A549 (cell line): ENCODE results near the gene RCSD1. TPM values are rescaled to one million over a fixed set of nuclear protein-coding genes. Genes with fewer than 3 reads are reported as not detected.

ENCODE experiments used
- ATAC-seq, 2 experiments: fragments of 200-7000 bp in 1 of 2; fragments of >200 bp in 1 of 2; cut with Nextera tagmentation in 1 of 2; cut with Tn5 transposase in 1 of 2; 3 replicates each; pipeline versions ENCODE4 v1.8.0 to v1.9.1; 2018 to 2020; ENCODE audit warnings: mild to moderate bottlenecking in 1 of 2, moderate library complexity in 1 of 2
- CTCF ChIA-PET: fragments of 300-600 bp; sonication (Branson Sonifier 250); formaldehyde crosslinking; extraction: SDS; loops from one replicate; lab custom pipeline; 2021; ENCODE audit warnings: antibody characterized with exemption, inconsistent platforms; lab: Yijun Ruan, JAX
- POLR2A ChIA-PET: fragments of 350-600 bp; formaldehyde crosslinking; extraction: SDS; loops from one replicate; lab custom pipeline; 2021; ENCODE audit warnings: antibody characterized with exemption, inconsistent platforms; lab: Yijun Ruan, JAX
- DNase-seq, 2 experiments: peaks; one replicate each; pipeline versions ENCODE4 v3.0.0 to v3.0.0-alpha.2; 2011 to 2016; ENCODE audit warnings: low read depth in 1 of 2, low spot score in 1 of 2
- FAIRE-seq: peaks from 2 replicates; lab custom pipeline; 2011; peaks lifted over from hg19 to GRCh38; lab: Jason Lieb, UNC
- H3K27ac ChIP-seq, 2 experiments: fragments of >200 bp; sonication (Bioruptor Twin); formaldehyde crosslinking; 3 replicates each; pipeline ENCODE4 v1.5.1; 2016 to 2017
- H3K4me1 ChIP-seq: fragments of >200 bp; sonication (Bioruptor Twin); formaldehyde crosslinking; 3 replicates; pipeline ENCODE4 v1.6.1; 2016
- H3K4me2 ChIP-seq: fragments of >200 bp; sonication (Bioruptor Twin); formaldehyde crosslinking; 3 replicates; pipeline ENCODE4 v1.6.1; 2016
- H3K4me3 ChIP-seq: fragments of >200 bp; sonication (Bioruptor Twin); formaldehyde crosslinking; 3 replicates; pipeline ENCODE4 v1.5.1; 2016
- H3K9me3 ChIP-seq: fragments of >200 bp; sonication (Bioruptor Twin); formaldehyde crosslinking; 3 replicates; pipeline ENCODE4 v1.6.1; 2016
- BCL3 ChIP-seq: fragments of >200 bp; sonication (Bioruptor Twin); formaldehyde crosslinking; IDR thresholded peaks from 3 replicates; pipeline ENCODE4 v1.6.1; 2016
- CEBPB ChIP-seq, 2 experiments: fragments of >200 bp in 1 of 2; sonication (Bioruptor Twin) in 1 of 2; formaldehyde crosslinking in 1 of 2; IDR thresholded peaks; 2 replicates each; pipeline ENCODE4 v1.6.1; 2012 to 2016
- CHD2 ChIP-seq: fragments of 150-350 bp; IDR thresholded peaks from 2 replicates; pipeline ENCODE4 v1.6.1; 2014; ENCODE audit warnings: low read length; ENCODE audit not compliant: partially characterized antibody
- CHD4 ChIP-seq: fragments of 200-600 bp; sonication (generic); IDR thresholded peaks from 2 replicates; pipeline ENCODE4 v1.6.1; 2016; ENCODE audit warnings: antibody characterized with exemption, mild to moderate bottlenecking, borderline replicate concordance
- EHF ChIP-seq: fragments of 250-450 bp; sonication (Bioruptor Pico); IDR thresholded peaks from 2 replicates; pipeline ENCODE4 v1.5.0; 2020; ENCODE audit warnings: mild to moderate bottlenecking
- EHMT2 ChIP-seq: fragments of 200-600 bp; sonication (generic); IDR thresholded peaks from 2 replicates; pipeline ENCODE4 v1.6.1; 2016; ENCODE audit warnings: antibody characterized with exemption, low read depth, mild to moderate bottlenecking, moderate library complexity
- ELK1 ChIP-seq: fragments of 150-350 bp; IDR thresholded peaks from 2 replicates; pipeline ENCODE4 v1.6.1; 2014; ENCODE audit warnings: low read depth, mild to moderate bottlenecking, low read length
- FOSL2 ChIP-seq, 2 experiments: fragments of 450-650 bp in 1 of 2; fragments of >200 bp in 1 of 2; sonication (Bioruptor Twin) in 1 of 2; formaldehyde crosslinking; IDR thresholded peaks; 2 replicates each; pipeline versions ENCODE4 v1.5.0 to v1.6.1; 2016 to 2020; ENCODE audit warnings: mild to moderate bottlenecking in 1 of 2, moderate library complexity in 1 of 2
- FOXS1 ChIP-seq: fragments of 250-450 bp; sonication (Bioruptor Pico); IDR thresholded peaks from 2 replicates; pipeline ENCODE4 v1.5.0; 2020; ENCODE audit warnings: mild to moderate bottlenecking, moderate library complexity
- HDAC2 ChIP-seq: fragments of 200-600 bp; sonication (generic); IDR thresholded peaks from 2 replicates; pipeline ENCODE4 v1.6.1; 2016
- HEYL ChIP-seq: fragments of 250-450 bp; sonication (Bioruptor Pico); IDR thresholded peaks from 2 replicates; pipeline ENCODE4 v1.8.0; 2021; ENCODE audit warnings: mild to moderate bottlenecking, moderate library complexity
- JUN ChIP-seq, 2 experiments: fragments of >200 bp; sonication (Bioruptor Twin); formaldehyde crosslinking; IDR thresholded peaks; 2 replicates in 1 of 2; 3 replicates in 1 of 2; pipeline ENCODE4 v1.6.1; 2016 to 2017
- JUNB ChIP-seq: fragments of >200 bp; sonication (Bioruptor Twin); formaldehyde crosslinking; IDR thresholded peaks from 2 replicates; pipeline ENCODE4 v1.6.1; 2016
- KDM5A ChIP-seq: fragments of 200-600 bp; sonication (generic); IDR thresholded peaks from 2 replicates; pipeline ENCODE4 v1.6.1; 2016; ENCODE audit warnings: antibody characterized with exemption, mild to moderate bottlenecking
- NR3C1 ChIP-seq: fragments of >200 bp; sonication (Bioruptor Twin); formaldehyde crosslinking; IDR thresholded peaks from 3 replicates; pipeline ENCODE4 v1.6.1; 2017
- PHF8 ChIP-seq: fragments of 200-600 bp; sonication (generic); IDR thresholded peaks from 2 replicates; pipeline ENCODE4 v1.6.1; 2016; ENCODE audit warnings: low read depth, mild to moderate bottlenecking, antibody characterized with exemption, moderate library complexity, borderline replicate concordance
- POLR2AphosphoS2 ChIP-seq: conservative IDR thresholded peaks from 2 replicates; pipeline ENCODE4 v1.6.1; 2012; ENCODE audit warnings: low read length, improper control_type of control experiment, inconsistent platforms
- RAD21 ChIP-seq, 2 experiments: fragments of >200 bp in 1 of 2; sonication (Bioruptor Twin) in 1 of 2; formaldehyde crosslinking in 1 of 2; IDR thresholded peaks in 1 of 2; conservative IDR thresholded peaks in 1 of 2; 2 replicates in 1 of 2; 3 replicates in 1 of 2; pipeline ENCODE4 v1.6.1; 2012 to 2018; ENCODE audit warnings: inconsistent platforms in 1 of 2
- REST ChIP-seq: fragments of 200-600 bp; sonication (generic); IDR thresholded peaks from 2 replicates; pipeline ENCODE4 v1.6.1; 2016; ENCODE audit warnings: antibody characterized with exemption, mild to moderate bottlenecking, moderate library complexity
- RNF2 ChIP-seq: fragments of 200-600 bp; sonication (generic); IDR thresholded peaks from 2 replicates; pipeline ENCODE4 v1.6.1; 2016; ENCODE audit warnings: low read depth, mild to moderate bottlenecking, antibody characterized with exemption, moderate library complexity, borderline replicate concordance
- TP53 ChIP-seq: fragments of 250-450 bp; sonication (Bioruptor Pico); IDR thresholded peaks from 2 replicates; pipeline ENCODE4 v1.5.0; 2021; ENCODE audit warnings: mild to moderate bottlenecking, moderate library complexity
- USF2 ChIP-seq: fragments of 450-650 bp; IDR thresholded peaks from 2 replicates; pipeline ENCODE4 v1.6.1; 2014; ENCODE audit warnings: antibody characterized with exemption
- WGBS: methylation state at CpG from one replicate; pipeline ENCODE4 v1.1.6; 2017; ENCODE audit errors: missing lambda C conversion rate; 5-methylcytosine and 5-hydroxymethylcytosine counted together
- polyA plus RNA-seq, 4 experiments: library from polyadenylated mRNA; depleted of rRNA in 3 of 4; stranded (reverse); fragments of >200 nt; fragmentation: RNase III in 1 of 4; extraction: RNeasy Plus Mini Kit Qiagen cat#74134 plus additional on column Dnase treatment in 1 of 4; gene quantifications; 2 replicates in 3 of 4; 3 replicates in 1 of 4; pipeline ENCODE4 v1.2.3, GENCODE V29; 2011 to 2017

RCSD1 gene
- polyA plus RNA-seq, 2 of the 4 experiments (the other 2 are of a cell fraction) = not detected

GRCh38 chr1:167584581-167584980, 45.5 kb upstream of the RCSD1 start:
- DNase-seq (no peak), ATAC-seq (no peak), FAIRE-seq (no peak)
- Histone ChIP-seq H3K4me3 (no peak overlapping the region), H3K4me1 (no peaks in the 10 kb centered on the region), H3K27ac (no peak overlapping the region), H3K4me2 (no peak overlapping the region), H3K9me3 (no peaks in the 10 kb centered on the region)
- POLR2A ChIA-PET = no interaction called here
- TF ChIP-seq CEBPB (IDR thresholded peaks at IDR 0.05) (no peak), TP53 (CRISPR knock-in tag) (no peak), RAD21 (conservative IDR thresholded peaks at IDR 0.05 in 1 of 2, IDR thresholded peaks at IDR 0.05 in 1 of 2) (no peak), BCL3 (no peak), HEYL (CRISPR knock-in tag) (no peak), HDAC2 (no peak), JUN (IDR thresholded peaks at IDR 0.05) (no peak), NR3C1 (no peak), REST (no peak), KDM5A (no peak), USF2 (no peak), ELK1 (no peak), FOXS1 (CRISPR knock-in tag) (no peak), POLR2AphosphoS2 (no peak), EHMT2 (no peak), FOSL2 (IDR thresholded peaks at IDR 0.05) (no peak), FOSL2 (CRISPR knock-in tag; IDR thresholded peaks at IDR 0.05) (no peak), RNF2 (no peak)
- CTCF ChIA-PET = interaction anchor here (0.7 to 1.2 kb wide), 3 partner anchors 16 to 29 kb away, joined by 3 to 4 read pairs (median 3); no protein-coding TSS in a partner anchor
- WGBS = 69% methylated on average over 3 of the region's 3 CpGs

GRCh38 chr1:167587342-167587741, 42.7 kb upstream of the RCSD1 start:
- WGBS = 61% methylated on average over 2 of the region's 2 CpGs
- ChIA-PET POLR2A (no interaction called here), CTCF (interaction anchor here (1.2 to 1.6 kb wide), 2 partner anchors 99 to 101 kb away, joined by 3 to 6 read pairs; no protein-coding TSS in a partner anchor)
- FAIRE-seq (no peak), ATAC-seq (peak in 1 of 2 experiments; percentile 43; a peak in 1 of 6 replicates), DNase-seq (no peak)
- no peak overlapping the region for H3K4me3 ChIP-seq
- H3K4me2 ChIP-seq = no peak overlapping the region
- no peak overlapping the region for H3K27ac ChIP-seq
- TF ChIP-seq CEBPB (IDR thresholded peaks at IDR 0.05) (no peak), JUNB (no peak), CHD4 (no peak), HEYL (CRISPR knock-in tag) (no peak), CHD2 (no peak), REST (no peak), PHF8 (no peak), FOXS1 (CRISPR knock-in tag) (no peak), EHF (CRISPR knock-in tag) (no peak), RAD21 (conservative IDR thresholded peaks at IDR 0.05 in 1 of 2, IDR thresholded peaks at IDR 0.05 in 1 of 2) (no peak)
- no peaks in the 10 kb centered on the region for H3K9me3 ChIP-seq
- no peaks in the 10 kb centered on the region for H3K4me1 ChIP-seq
